Ovary (tissue), 9 donors: ENCODE results near the gene BICDL1. TPM values are rescaled to one million over a fixed set of nuclear protein-coding genes. Genes with fewer than 3 reads are reported as not detected.

Experiments used
- DNase-seq, 5 donors: peaks; one replicate each; pipeline ENCODE4 v3.0.0-alpha.2; 2019 to 2020
- H3K27ac ChIP-seq, 2 donors: fragments of 200-600 bp; one replicate each; pipeline versions ENCODE4 v1.5.1 to v1.8.0; 2019 to 2022
- H3K27me3 ChIP-seq: fragments of 200-600 bp; one replicate; pipeline ENCODE4 v1.8.0; 2022
- H3K36me3 ChIP-seq: fragments of 200-600 bp; sonication (generic); one replicate; pipeline ENCODE4 v1.5.1; 2019
- H3K4me1 ChIP-seq: one replicate; pipeline ENCODE4 v1.8.1; 2013; ENCODE audit warnings: mild to moderate bottlenecking, moderate library complexity; ENCODE audit not compliant: insufficient read depth
- H3K4me3 ChIP-seq: fragments of 200-600 bp; sonication (generic); one replicate; pipeline ENCODE4 v1.5.1; 2017
- H3K9me3 ChIP-seq, 2 donors: fragments of 200-600 bp in 1 of 2; sonication (generic) in 1 of 2; one replicate each; pipeline versions ENCODE4 v1.5.1 to v1.8.1; 2013 to 2019; ENCODE audit warnings: mild to moderate bottlenecking in 1 of 2, moderate library complexity in 1 of 2
- CTCF ChIP-seq, 3 donors: fragments of 450-650 bp in 2 of 3; fragments of 200-600 bp in 1 of 3; IDR thresholded peaks; one replicate each; pipeline versions ENCODE4 v1.5.1 to v1.8.0; 2016 to 2022; ENCODE audit warnings: antibody characterized with exemption in 3 of 3, mild to moderate bottlenecking in 1 of 3
- EP300 ChIP-seq: sonication (generic); formaldehyde crosslinking; IDR thresholded peaks from one replicate; pipeline ENCODE4 v1.6.1; 2017; ENCODE audit warnings: antibody characterized with exemption
- POLR2A ChIP-seq: fragments of 450-650 bp; IDR thresholded peaks from one replicate; pipeline ENCODE4 v1.6.1; 2017; ENCODE audit warnings: antibody characterized with exemption, mild to moderate bottlenecking, moderate library complexity
- WGBS, 3 donors: extraction: QIAGEN DNeasy Blood & Tissue Kit in 1 of 3; methylation state at CpG; one replicate each; pipeline versions ENCODE4 v1.1.5 to v1.1.7; 2013 to 2017; 5-methylcytosine and 5-hydroxymethylcytosine counted together
- intact Hi-C, 4 donors: fragments of 100-400 bp; cut with DNase I; formaldehyde crosslinking; loops; one replicate each; pipeline versions ENCODE4 v1.11.0 to v1.15.1; 2022 to 2023
- polyA plus RNA-seq, 2 donors: library from polyadenylated mRNA; stranded (reverse); fragments of 200-250 nt in 1 of 2; fragments of 350-450 nt in 1 of 2; fragmentation: Illumina TruSeq in 1 of 2; extraction: RNeasy Lipid Tissue Mini Kit (QIAGEN cat#74804) in 1 of 2; gene quantifications; one replicate each; pipeline ENCODE4 v1.2.3, GENCODE V29; 2013 to 2014
- total RNA-seq, 7 donors: library from RNA; depleted of rRNA in 2 of 7; stranded (reverse); fragments of >200 nt in 2 of 7; fragmentation: NEBNext Ultra II Directional in 3 of 7; extraction: Animal tissue kit (Norgen Biotek cat#: 25700) in 3 of 7; gene quantifications; one replicate each; pipeline versions ENCODE4 v1.1.0 to v1.2.4, GENCODE V29; 2016 to 2023
- donor health status: DM: no; HTN: no; CAD: no; lungs with moderate emphysema.
- donor health status: DM: no; HTN: no; CAD: no.
- donor health status: Bipolar disorder and iron deficiency.
- donor health status: DM: yes; HTN: yes; CAD: no.
- donor health status: DM: no; HTN: no; CAD: no.
- donor health status: DM: yes; HTN: yes; CAD: no.

The BICDL1 gene
- total and polyA plus RNA-seq, 9 donors = 0.40 to 147 (median 1.7) TPM

DNA sequence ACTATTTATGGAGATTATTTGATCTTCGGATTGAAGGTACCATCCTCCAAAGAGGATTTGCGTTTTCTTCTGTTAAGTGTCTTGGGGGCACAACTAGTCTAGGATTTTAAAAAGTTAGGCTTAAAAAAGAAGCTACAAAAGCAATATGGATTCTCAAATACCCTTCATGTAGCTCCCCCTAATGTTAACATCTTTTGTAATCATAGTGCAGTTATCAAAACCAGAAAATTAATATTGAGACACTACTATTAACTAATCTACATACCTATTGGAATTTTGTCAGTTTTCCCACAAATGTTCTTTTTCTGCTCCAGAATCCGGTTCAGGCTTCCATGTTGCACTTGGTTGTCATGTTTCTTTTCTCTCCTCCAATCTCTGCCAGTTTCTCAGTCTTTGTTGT lies 62.5 kb downstream of the BICDL1 start:
- intact Hi-C loops = no loop called here

GRCh38 chr12:120054293-120054692 lies 65.3 kb downstream of the BICDL1 start:
- no peaks in the 10 kb centered on the region for H3K27me3 ChIP-seq
- TF ChIP-seq POLR2A (no peak), CTCF (IDR thresholded peaks at IDR 0.05) (no peak), EP300 (no peak)
- no peak overlapping the region for H3K4me3 ChIP-seq
- intact Hi-C loops = no loop called here
- H3K27ac ChIP-seq = no peak overlapping the region
- WGBS, 3 donors = 88 to 94% (median 92%) methylated on average over 4 of the region's 4 CpGs
- no peaks in the 10 kb centered on the region for H3K4me1 ChIP-seq
- no peaks in the 10 kb centered on the region for H3K36me3 ChIP-seq
- no peak for DNase-seq
- H3K9me3 ChIP-seq = no peaks in the 10 kb centered on the region

More for the DNA sequence above, 62.5 kb downstream of the BICDL1 start:
- no peak for TF ChIP-seq CTCF (IDR thresholded peaks at IDR 0.05)
- Histone ChIP-seq H3K36me3 (no peaks in the 10 kb centered on the region), H3K27ac (no peak overlapping the region), H3K4me3 (no peak overlapping the region), H3K27me3 (no peaks in the 10 kb centered on the region), H3K9me3 (no peaks in the 10 kb centered on the region), H3K4me1 (no peaks in the 10 kb centered on the region)
- 90 to 92% (median 92%) methylated on average over 3 of the region's 3 CpGs for WGBS, 3 donors
- DNase-seq = no peak

DNA sequence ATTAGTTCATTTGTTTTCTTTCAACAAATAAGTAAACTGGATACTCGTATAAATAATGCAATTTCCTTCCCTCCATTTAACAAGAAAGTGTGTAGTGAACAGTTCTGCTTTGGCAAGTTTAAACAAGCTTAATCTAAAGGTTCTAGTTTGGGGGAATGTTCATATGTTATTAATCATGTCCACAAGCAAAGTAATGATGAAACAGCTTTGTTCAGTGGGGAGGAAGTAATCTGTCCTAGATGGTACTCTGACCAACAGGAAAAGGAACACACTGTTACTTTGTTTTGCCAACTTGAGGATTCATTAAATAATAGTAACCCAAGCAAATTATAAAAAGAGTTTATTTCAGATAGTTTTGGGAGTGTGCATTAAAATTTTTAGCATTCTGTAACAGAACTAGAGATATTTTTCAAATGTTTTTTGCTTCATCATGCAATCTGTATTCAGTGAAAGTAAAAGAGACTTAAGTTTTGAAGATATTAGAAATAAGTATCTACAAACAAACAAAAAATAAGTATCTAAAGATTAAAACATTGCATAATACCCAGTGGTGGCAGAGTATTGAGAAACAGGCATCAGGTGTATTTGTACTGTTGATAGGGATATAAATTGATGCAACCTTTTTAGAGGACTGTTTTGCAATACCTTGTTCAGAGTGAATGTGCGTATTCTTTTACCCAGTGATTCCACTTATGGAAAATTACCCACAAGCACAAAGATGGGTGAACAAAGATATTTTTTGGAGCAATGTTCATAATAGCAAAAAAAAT lies 66.4 kb downstream of the BICDL1 start:
- intact Hi-C loops = no loop called here
- no peak for DNase-seq
- no peaks in the 10 kb centered on the region for H3K27me3 ChIP-seq
- 54 to 55% (median 54%) methylated on average over 2 of the region's 2 CpGs for WGBS, 3 donors
- no peak overlapping the region for H3K4me3 ChIP-seq
- H3K4me1 ChIP-seq = no peaks in the 10 kb centered on the region
- no peak overlapping the region for H3K27ac ChIP-seq
- TF ChIP-seq EP300 (no peak), POLR2A (no peak), CTCF (IDR thresholded peaks at IDR 0.05) (no peak)
- no peaks in the 10 kb centered on the region for H3K36me3 ChIP-seq
- H3K9me3 ChIP-seq = no peaks in the 10 kb centered on the region

DNA sequence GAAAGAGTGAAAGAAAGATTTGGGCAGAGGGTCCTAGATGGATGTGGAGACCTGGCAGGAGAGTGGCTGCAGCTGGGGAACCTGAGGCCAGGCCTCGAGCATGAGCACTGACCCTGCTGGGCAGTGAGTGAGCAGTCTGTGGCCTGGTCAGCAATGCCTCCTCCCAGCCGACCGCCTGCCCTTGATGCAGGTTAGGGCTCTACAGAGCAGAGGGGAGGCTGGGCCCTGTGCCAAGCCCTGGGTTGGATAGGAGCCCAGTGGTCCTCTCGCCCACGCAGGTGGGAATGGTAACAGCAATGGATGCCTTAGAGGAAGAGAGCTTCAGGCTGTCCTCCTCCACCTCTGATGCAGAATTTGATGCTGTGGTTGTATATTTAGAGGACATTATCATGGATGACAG lies 67.7 kb downstream of the BICDL1 start:
- Histone ChIP-seq H3K4me1 (no peaks in the 10 kb centered on the region), H3K27ac (no peak overlapping the region), H3K9me3 (no peaks in the 10 kb centered on the region), H3K4me3 (no peak overlapping the region), H3K27me3 (no peaks in the 10 kb centered on the region), H3K36me3 (no peaks in the 10 kb centered on the region)
- no peak for TF ChIP-seq EP300
- no peak for TF ChIP-seq CTCF (IDR thresholded peaks at IDR 0.05)
- no peak for TF ChIP-seq POLR2A
- 29 to 42% (median 31%) methylated on average over 5 of the region's 5 CpGs for WGBS, 3 donors
- no peak for DNase-seq
- intact Hi-C loops = no loop called here
